ENCODE data around the gene TMEM242.

DNA sequence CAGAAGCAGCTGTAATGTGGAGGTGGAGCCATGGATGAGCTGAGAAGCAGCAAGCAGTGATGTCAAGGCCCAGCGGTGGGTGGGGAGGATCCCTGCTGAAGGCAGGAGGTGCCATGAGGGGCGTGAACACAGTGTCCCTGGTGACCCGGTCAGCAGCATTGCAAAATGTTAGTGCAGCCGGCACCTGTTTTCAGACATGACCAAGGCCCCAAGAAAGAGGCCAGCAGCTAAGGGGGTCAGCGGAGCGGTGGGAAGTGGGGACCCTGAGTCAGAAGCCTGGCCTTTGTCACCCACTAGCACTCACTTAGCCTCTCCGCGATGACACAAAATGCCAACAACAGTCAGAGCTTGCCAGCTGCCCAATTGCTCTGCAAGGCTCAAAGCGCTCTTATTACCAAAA, 51.9 kb downstream of the TMEM242 start:
- TF ChIP-seq, protein P1, sequence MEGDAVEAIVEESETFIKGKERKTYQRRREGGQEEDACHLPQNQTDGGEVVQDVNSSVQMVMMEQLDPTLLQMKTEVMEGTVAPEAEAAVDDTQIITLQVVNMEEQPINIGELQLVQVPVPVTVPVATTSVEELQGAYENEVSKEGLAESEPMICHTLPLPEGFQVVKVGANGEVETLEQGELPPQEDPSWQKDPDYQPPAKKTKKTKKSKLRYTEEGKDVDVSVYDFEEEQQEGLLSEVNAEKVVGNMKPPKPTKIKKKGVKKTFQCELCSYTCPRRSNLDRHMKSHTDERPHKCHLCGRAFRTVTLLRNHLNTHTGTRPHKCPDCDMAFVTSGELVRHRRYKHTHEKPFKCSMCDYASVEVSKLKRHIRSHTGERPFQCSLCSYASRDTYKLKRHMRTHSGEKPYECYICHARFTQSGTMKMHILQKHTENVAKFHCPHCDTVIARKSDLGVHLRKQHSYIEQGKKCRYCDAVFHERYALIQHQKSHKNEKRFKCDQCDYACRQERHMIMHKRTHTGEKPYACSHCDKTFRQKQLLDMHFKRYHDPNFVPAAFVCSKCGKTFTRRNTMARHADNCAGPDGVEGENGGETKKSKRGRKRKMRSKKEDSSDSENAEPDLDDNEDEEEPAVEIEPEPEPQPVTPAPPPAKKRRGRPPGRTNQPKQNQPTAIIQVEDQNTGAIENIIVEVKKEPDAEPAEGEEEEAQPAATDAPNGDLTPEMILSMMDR (IDR thresholded peaks at IDR 0.05; ENCODE audit: control extremely low read depth in 1 of 3, insufficient read depth in 1 of 3, low read depth in 1 of 3, low read length in 3 of 3) = no peak
- TF ChIP-seq USF2 (IDR thresholded peaks at IDR 0.05; ENCODE audit: low read length) = no peak
- no peak for TF ChIP-seq GABPA (IDR thresholded peaks at IDR 0.05; ENCODE audit: borderline replicate concordance, insufficient read depth, low read length)
- no peak for TF ChIP-seq CREB1 (IDR thresholded peaks at IDR 0.05)

All from H1 (cell line).